HG03575 (cell line): ENCODE results near the gene ABCC3.
"Not testable (repeated sequence)": the region's sequence is repeated elsewhere in the genome, so short reads cannot be mapped to it uniquely, and the experiment has no call there.

Experiments
- ATAC-seq: cut with Tn5 transposase; IDR thresholded peaks from one replicate; pipeline ENCODE4 v1.9.1; 2021; ENCODE audit not compliant: unreplicated experiment, insufficient number of reproducible peaks, low FRiP score; ENCODE audit errors: extremely low read depth

Gene ABCC3

DNA sequence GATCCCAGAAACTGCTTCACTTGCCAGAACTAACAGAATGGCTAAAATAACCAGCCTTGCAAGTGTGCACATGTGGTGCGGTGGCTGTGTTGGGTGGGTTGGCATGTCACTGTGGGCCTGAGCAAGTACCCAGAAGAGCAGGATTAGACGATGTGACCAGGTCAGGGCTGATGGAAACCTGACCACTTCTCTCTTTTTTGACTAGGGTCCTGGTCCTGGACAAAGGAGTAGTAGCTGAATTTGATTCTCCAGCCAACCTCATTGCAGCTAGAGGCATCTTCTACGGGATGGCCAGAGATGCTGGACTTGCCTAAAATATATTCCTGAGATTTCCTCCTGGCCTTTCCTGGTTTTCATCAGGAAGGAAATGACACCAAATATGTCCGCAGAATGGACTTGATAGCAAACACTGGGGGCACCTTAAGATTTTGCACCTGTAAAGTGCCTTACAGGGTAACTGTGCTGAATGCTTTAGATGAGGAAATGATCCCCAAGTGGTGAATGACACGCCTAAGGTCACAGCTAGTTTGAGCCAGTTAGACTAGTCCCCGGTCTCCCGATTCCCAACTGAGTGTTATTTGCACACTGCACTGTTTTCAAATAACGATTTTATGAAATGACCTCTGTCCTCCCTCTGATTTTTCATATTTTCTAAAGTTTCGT lies 56.3 kb downstream of the ABCC3 start:
- ATAC-seq, result no peak

DNA sequence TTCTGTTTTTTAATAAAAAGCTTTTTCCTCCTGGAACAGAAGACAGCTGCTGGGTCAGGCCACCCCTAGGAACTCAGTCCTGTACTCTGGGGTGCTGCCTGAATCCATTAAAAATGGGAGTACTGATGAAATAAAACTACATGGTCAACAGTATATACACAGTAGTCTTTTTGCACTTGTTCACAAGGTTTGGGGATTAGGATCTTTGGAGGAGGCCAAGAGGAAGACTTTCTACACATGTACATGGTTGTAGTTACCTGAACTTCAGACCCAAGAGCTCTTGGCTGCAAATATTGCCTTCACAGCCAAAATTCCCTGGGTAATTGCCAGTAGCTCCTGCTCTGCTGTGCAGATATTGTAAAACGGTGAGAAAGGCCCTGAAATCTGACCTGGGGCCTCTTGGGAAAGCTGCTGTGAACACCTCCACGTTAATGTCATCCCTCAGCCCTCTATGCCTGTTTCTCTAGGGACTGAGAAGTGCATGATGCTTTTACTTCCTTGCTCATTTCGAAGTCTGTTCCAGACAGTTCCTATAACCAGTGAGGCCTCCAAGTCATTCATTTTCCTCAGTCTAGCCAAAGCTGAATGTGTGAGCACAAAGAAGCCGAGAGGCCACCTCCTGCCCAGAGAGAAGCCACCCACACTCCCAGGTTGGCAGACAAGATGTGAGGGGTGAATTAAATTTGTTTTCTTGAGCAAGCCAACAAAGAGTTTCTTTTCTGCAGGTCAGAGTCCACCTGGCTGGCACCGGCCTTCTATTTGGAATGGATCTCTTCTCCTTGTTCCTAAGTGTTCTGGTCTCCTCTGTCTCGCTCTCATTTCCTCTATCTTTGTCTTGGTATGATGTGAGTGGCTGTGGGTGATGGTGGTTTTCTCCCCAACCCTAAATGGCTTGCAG lies 57.1 kb downstream of the ABCC3 start:
- no peak for ATAC-seq

DNA sequence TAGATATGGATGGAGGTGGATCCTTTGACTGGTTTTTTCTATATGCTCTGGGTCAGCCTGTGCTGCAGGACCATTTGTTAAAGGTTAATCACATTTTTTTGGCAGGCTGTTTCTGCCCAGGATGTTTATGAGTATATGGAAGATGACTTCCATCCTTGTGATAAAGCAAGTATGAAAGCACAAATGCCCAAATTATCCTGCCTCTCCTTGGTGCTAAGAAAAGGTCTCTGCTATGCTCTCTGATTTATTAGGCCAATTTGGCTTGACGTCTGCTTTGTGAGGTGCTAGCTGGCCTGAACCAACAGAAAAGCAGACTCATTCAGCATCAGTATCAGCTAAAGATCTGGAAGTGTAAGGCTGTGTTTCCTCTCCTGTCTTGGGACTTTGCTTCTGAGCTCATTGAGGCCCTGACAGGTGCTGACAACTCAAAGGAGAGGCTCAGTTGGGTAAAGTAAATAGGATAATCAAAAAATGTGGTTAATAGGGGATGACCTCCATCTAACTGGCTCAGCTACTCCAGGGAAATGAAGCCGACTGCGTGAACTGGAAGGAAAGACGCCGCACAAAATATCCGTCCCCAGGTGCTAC lies 57.9 kb downstream of the ABCC3 start:
- ATAC-seq, result no peak

DNA sequence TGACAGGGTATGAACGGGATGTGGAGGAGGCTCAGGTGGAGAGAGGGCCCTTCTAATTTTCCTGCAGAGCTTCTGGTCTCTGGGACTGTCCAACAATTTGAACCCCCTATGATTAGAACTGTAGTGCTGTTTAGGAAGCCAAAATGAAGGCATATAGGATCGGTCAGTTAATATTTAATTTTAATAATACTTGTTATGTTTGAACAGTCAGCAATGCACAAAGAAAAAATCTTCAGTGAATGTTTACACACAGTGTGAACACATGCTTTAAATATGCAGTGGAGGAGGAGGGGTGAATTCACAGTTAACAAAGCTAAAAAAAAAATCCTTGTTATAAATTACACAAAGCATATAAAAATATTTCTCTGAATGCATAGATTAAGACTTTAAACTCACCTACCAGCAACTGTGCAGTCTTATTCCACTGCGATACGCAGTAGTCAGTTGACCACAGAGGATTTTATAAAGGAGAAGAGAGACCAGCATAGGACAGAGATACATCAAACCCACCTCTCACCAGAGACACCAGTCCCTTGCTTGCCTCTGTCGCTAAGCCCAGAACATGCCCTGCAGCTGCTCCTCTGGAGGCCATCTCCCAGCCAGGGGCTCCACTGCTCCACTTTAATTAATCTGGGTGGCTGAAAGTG lies 58.5 kb downstream of the ABCC3 start:
- no peak for ATAC-seq

DNA sequence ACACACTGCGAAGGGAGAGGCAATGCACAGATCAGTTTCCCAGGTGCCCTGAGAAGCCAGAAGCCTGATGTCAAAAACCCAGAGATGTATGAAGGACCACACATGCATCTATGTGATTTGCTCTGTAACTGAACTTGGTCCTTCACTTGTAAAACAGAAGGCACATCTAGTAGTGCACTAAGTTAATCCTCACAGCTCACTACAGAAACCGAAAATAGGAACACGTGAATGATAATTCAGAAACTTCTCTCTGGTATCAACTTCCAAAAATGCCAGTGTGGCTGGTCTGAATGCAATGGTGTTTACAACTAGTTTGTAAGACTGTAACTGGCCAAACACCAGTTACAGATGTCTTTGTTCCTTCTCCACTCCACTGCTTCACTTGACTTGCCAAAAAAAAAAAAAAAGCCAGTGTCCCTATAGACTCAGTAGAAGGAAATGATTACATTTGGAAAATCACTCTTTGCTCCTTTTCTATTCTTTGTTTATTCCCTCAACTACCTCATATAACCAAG lies 61.7 kb downstream of the ABCC3 start:
- no peak for ATAC-seq

DNA sequence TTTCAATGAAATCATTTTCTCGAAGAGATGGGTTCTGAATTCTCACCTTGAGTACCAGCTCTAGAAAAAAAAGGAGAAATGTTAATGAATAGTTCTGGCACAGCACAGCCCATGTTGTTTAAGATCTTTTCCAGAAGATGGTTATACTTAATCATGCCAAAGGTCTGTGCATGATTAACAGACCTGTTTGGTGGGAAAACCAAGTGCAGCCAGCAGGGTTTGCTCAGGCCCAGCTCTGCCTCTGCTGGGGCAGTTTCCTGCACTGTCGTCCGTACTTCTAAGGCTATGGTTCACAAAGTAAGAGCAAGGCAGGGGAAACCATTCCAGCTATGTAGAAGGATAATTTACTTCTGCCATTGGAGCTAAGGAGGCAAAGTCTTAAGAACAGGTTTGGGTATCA lies 62.4 kb downstream of the ABCC3 start:
- no peak for ATAC-seq

DNA sequence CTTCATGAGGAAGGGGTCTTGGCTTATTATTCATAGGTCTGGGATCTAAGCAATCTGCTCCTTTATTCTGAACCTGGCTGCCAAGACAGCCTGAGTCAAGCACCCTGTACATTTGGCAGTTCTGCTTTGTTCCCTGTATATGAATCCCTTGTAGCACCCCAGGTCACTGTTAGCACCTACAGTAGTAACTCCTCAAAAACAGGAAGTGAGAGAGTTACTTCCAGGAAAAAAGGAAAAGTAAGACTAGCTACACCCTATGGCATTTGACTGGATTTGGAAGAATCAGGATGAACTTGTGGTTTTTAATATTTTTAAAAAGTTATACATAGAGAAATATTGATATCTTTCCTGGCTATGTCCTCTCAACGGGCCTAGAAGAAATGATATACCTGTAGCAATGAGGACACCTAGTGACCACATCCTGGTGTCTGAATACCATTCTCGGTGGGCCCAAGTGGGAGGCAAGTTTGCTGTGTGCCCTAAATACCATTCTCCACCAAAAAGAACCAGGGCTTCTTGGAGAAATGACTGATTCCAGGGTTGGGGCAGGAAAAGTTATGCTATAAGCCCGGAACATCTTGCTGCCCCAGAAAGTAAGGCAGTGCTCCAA lies 63.1 kb downstream of the ABCC3 start:
- ATAC-seq, result no peak

DNA sequence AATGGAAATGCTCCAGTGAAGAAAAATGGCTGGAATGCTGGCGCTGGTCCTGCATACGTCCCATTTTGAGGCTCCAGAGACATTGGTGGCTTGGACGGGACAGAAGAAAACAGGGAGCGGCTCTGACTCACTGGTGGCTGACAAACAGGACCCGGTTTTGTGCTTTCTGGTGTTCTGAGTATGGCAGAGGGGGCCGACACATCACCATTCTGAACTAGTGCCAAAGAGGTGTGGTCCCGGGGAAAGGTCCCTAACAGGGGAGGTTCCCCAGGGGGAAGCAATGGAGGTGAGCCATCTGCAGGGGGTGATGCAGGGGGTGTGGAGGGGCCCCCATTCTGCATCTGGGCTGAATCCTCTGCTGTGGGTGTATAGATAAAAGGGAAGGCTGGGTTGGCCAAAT lies 64.7 kb downstream of the ABCC3 start:
- ATAC-seq, result no peak

DNA sequence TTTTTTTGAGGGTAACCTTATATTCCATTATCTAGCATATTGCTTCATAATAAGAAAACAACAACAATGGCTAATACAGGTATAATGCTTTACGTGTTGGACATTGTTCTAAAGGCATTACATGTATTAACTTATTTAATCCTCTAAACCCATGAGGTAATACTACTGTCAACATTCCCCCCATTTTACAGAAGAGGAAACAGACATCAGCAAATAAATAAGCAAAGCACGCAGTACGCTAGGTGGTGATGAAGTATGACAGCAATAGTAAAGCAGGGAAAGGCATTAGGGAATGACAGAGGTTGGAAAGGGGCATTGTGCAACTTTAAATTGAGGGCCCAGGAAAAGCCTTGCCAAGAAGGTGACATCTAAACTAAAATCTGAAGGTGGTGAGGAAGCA lies 68.5 kb downstream of the ABCC3 start:
- no peak for ATAC-seq

DNA sequence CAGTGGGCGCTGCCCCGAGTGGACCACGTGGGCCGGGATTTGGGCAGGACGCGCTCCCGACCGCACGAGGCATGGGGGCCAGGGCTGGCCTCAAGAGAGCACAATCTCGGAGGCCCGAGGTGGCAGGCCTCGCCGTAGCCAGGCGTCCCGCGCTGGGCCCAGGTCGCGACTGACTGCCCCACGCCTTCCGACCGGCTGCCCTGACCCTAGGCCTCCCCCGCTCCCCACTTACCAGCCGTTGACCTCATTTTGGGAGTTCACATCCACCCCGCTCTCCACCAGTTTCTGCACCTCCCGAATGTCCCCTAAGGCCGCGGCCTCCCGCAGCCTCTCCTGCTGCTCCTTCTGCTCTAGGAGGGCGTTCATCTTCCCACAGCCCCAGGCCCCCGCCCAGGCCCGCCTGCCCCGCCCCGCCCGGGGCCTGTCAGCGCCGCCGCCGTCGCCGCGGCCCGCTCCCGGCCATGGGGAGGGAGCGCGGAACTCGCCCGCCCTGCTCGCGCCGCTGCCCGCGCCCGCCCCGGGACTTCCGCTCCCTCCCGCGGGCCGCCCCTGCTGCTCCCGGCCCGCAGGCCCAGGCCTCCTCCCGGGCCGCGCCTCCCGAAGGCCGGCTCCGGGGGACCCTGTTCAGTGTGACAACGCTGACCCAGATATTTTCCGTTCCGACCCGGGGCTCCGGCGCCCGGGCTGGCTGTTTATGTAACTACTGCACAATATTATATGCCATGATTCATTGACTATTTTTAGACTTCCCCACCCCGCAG lies 72.8 kb downstream of the ABCC3 start, which contains the start of gene ANKRD40:
Gene ANKRD40, minus strand, starts transcription at position 626 of the 761 bp plus-strand sequence. Its CDS starts 260 bp downstream, at position 366.
- ATAC-seq, result peak; percentile 49

DNA sequence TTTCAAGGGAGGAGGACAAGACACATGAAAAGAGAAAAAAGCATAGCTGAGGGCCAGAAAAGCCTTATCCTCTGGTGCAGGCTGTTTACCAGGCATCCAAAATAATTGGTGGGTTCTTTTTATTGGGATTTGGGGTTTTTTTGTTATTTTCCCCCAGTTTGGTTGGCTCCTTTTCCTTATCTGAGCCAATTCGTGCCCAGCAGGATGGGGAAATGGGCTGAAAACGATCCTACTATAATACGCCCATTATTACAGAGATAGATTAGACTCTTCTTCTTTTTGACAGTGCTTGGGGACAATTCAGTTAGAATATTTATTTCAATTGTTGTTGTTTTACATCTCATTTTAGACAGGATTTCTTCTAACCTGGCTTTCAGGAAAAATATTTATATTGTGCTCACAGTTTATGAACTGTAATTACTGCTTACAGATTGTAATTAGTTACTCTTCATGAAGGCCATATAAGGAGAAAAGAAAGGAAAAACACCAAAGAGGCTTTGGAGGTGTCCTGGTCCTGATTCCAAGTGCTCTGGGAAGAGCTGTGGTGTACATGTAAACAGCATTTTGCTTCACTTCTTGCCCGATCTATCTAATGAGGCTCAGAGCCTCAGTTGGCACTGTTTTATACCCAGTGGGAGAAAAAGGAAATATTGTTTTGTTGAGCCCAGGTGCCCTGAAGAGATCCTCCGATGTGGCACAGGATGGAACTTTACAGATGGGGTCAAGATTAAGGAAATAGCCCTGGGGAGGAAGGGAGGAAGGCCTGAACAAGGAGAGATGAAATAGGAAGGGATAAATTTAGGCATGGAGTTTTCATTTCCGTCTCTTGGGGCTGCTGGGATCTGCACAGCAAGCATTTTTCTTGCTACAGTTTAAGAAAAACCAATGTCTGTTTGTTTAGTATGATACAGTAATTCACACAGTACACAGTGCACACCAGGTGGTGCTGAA lies 73.6 kb downstream of the ABCC3 start:
- no peak for ATAC-seq

DNA sequence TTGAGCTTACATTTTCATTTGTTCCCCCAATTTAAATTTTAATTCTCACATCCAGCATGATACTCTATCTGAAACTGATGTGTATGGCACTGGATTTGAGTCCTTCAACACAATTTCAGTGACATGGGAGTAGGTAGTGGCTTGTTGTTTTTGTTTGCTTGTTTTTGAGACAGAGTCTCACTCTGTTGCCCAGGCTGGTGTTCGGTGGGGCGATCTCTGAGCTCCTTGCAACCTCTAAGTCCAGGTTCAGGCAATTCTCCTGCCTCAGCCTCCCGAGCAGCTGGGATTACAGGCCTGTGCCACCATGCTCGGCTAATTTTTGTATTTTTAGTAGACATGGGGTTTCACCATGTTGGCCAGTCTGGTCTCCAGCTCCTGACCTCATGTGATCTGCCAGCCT lies 74.4 kb downstream of the ABCC3 start:
- ATAC-seq, result not testable (repeated sequence)

DNA sequence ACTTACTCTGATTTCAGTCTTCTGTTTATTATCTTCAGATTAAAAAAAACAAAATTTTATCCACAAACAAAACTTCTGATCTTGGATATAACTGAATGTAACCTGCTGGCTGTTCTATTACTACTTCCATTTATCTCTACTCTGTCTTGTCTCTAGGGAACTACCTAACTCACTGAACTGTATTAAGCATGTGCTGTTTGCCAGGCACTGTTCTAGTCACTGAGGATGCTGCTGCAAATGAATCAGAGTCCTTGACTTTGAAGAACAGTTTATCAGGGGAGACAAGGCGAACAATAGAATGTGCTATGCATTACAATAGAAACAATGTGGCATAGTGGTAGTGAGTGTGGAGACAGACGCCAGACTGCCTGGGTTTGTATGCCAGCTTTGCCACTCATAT lies 75.3 kb downstream of the ABCC3 start:
- ATAC-seq, result no peak

DNA sequence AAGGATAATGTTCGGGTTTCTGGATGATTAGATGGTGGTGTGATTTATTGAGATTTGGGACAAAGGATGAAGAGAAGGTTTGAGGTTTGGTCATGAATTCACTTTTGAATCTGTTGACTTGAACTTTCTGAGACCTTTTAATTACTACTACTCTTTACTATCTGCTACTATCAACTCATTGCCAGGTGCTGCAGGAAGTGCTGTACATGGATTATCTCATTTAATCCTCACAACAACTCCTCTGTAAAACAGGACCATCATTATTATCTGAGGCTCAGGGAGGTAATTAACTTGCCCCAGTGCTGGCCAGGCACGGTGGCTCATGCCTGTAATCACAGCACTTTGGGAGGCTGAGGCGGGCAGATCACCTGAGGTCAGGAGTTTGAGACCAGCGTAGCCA lies 76.0 kb downstream of the ABCC3 start:
- no peak for ATAC-seq

DNA sequence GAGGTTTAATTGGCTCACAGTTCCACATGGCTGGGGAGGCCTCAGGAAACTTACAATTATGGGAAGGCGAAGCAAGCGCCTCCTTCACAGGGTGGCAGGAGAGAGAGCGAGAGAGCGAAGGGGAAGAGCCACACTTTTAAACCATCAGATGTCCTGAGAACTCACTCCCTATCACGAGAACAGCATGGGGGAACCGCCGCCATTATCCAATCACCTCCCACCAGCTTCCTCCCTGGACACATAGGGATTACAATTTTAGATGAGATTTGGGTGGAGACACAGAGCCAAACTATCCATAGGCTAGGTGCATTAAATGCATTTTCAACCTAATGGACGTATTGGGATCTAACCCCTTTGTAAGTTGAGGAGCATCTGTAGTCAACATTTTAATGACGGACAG lies 78.0 kb downstream of the ABCC3 start:
- no peak for ATAC-seq

DNA sequence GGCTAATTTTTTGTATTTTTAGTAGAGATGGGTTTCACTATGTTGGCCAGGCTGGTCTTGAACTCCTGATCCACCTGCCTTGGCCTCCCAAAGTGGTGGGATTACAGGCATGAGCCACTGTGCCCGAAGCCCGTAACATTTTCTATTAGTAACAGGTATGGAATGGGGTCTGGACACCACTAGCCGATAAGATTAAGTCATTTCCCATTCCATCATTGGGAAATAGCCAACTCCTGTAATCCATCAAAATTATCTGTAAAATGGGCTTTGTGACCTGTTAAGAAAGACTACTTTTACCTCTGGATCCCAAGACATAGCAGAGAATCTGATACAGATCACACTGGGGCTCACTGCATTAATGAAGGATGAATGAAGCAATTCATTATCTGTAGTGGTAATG lies 80.8 kb downstream of the ABCC3 start:
- ATAC-seq, result no peak
